ENCODE measurements around the gene CNGB1.

DNA sequence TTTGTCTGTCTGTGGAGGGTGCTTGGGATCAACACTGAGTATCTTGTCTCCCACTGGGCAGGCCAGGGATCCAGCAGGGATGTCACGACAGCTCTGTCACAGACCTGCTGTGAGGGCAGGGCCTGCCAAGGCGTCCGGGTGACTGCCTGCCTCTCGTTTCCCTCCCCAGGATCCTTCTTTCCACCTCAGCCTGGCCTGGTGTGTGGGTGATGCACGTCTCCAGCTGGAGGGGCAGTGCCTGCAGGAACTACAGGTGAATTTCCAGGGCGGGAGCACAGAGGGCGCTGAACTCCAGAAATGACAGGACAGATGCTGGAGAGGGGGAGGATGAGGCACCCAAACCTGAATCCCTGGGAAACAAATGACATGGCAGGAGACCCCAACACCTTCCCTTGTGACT is 47.9 kb upstream of the CNGB1 start:
- TF ChIP-seq SIX1 (CRISPR knock-in tag; IDR thresholded peaks at IDR 0.05; ENCODE audit: borderline replicate concordance) (no peak), ZNF124 (CRISPR knock-in tag; IDR thresholded peaks at IDR 0.05) (no peak)
- TF ChIP-seq, protein P1, sequence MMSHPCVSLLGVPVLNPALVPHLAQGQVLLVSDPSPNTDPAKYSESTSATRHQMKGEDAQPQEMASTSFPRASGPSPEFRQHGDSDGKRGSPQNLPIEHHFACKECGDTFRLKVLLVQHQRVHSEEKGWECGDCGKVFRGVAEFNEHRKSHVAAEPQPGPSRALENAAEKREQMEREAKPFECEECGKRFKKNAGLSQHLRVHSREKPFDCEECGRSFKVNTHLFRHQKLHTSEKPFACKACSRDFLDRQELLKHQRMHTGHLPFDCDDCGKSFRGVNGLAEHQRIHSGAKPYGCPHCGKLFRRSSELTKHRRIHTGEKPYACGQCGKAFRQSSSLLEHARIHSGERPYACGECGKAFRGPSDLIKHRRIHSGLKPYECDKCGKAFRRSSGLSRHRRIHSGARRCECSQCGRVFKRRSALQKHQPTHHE (CRISPR knock-in tag; IDR thresholded peaks at IDR 0.05; ENCODE audit: borderline replicate concordance): no peak

Measured in HepG2 (cell line).